ENCODE data around the gene ASTN2.

ASTN2 gene

DNA sequence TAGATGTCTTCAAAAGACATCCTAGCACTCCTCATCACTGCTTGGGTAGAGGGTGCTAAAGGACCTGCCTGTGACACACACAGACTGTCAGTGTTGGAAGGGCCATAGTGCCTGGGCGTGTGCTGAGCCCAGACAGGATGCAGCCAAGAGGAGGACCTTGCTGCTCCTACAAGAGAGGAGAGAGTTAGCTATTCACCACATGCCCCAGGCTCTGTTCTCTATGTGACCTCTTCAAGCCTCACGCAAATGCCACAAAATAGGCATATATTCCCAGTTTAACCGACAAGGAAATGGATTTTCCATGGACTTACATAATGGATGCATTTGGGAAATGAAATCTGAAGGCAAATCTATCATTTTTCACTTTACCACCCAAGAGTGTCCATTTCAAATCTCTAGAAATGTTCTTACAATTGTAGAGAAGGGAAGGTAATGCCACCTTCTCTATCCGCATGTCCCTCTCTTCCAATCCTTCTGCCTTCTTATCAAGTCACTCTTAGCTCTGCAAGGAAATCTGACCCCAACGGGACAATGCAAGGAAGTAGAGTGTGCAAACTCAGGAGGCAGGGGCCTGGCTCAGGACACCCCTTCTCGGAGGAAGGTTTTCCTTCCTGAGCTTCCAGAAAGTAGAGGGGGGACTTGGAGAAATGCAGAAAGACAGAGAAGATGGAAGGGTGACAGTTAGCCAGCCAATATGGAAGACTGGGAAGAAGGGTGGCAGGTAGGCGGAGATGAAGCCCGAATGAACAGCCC lies 678.3 kb downstream of the ASTN2 start:
- DNase-seq (ENCODE audit: low spot score), result no peak

DNA sequence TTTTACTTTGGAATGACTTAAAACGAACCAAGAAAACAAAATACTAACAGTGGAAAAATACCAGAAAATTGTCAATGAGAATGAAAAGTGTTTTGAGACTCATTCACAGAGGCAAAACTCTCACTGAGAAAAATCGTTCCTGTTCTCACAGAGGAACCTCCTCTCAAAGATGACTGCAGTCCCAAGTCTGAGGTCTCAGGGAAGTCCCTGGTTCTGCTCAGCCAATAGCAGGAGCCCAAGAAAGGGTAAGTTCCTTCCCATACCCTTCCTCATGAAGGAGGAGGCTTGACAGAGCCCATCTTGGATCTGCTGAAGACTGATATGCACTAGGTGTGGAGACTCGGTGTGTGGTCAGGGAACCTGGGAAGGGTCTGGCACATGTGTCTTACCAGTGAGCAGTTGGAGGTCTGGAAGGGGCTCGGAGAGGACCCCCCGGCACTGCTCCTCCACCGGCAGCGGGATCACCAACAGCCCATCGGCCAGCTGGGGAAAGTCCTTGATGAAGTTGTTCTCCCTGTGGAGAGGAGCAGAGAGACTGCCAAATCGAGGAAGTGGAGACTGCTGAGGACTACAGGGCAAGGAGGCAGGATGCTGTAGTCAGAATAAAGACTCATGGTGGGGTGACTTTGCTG lies 681.7 kb downstream of the ASTN2 start:
- DNase-seq (ENCODE audit: low spot score), result no peak

DNA sequence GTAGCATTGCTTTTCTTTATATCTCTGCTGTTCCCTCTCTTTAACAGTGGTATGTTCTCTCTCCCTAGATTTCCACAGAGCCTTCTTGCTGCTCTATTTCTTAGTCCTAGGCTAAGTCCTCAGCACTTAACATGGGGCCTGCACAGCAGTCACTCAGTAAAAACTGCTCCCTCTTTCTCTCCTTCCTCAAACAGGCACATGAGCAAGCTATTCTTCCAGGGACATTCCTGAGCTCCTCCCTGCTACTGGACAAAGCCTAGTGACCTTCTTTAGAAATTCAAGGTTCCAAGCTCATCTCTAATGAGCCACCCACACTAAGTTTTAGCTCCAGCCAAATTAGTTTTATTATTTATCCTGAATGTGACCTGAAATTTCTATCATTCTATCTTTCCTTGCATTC lies 688.3 kb downstream of the ASTN2 start:
- no peak for DNase-seq (ENCODE audit: low spot score)

DNA sequence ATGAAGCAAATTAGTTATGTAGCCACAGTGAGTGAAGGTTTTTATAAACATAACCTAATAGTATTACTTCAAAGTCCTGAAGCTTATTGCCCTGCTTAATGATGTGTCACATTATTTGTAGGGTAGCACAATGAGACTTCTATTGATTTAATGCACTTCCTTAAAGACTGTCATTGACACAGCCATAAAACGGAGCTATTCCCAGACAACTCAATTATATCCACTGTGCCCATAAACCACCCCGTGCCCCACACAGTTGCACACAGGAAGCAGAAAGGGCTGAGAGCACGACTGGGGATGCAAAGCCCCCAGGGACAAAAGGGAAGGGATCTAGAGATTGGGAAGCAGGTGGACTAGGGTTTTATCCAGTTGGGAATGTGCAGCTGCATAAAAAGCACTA lies 690.7 kb downstream of the ASTN2 start:
- DNase-seq (ENCODE audit: low spot score), result no peak

DNA sequence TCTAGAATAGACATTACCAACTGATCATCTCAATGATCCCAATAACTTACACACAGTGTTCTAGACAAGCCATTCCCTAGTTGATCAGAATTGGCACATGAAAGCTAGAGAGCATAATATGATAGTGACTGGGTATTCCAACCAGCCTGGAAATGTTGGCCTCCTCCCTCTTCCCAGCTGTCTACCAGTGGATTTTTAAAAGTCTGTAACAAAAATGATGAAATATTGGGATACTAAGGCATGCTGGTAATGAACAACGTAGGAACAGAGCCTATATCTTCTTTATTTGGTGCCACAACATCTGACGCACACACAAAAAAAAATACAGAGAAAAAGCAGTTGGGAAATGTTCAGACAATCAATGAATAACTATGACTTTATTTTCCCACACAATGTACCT lies 692.9 kb downstream of the ASTN2 start:
- no peak for DNase-seq (ENCODE audit: low spot score)

DNA sequence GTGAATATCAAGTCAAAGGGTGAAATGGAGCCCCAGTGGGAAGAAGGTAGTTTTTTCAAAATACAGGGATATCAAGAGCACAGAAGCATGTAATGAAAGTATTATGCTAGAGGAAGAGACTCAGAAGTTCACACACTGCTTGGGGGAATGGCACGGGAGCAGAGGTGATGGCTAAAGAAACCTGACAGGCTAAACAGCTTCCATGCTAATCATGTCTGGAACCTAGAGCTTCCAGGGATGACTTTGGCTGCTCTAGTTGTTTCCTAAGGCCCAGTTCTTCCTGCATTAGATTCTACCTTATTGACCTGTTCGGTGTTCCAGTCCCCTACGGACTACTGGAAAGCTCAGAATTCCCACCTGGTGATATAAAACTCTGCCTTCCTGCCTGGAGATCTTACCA lies 693.4 kb downstream of the ASTN2 start:
- no peak for DNase-seq (ENCODE audit: low spot score)

DNA sequence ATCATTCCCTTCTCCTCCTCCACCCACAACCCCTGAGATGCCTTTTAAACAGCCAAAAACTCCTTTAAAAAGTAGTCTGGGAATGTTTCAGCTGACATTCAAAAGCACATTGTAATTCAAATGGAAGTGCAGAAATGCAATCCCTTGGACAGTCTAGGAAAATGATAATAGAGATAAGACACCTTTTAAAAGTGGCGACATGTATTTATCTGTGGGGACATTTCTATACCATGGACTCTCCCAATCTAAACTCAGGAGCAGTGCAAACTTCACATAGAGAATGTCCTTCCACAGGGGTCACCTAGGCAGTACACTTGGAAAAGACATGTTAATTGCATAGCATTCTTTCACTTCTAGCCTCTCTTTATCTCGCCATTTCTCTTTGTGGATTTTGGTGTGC lies 694.7 kb downstream of the ASTN2 start:
- DNase-seq (ENCODE audit: low spot score), result no peak

DNA sequence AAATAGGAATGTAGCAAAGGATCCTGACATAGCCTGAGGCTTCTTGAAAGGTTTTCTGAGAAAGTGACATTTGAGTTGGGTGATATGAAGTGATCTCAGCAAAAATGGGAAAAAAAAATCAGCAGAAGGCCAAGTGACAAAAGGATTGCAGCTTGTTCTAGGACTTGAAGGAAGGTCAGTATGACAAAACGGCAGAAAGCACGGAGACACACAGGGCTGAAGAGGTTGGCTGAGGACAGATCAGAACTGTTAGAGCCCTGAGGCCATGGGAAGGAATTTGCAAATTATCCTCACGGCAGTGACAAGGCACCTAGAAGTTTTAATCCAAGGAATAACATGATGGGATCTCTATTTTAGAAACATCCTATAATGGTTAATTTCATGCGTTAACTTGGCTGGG lies 696.7 kb downstream of the ASTN2 start:
- no peak for DNase-seq (ENCODE audit: low spot score)

DNA sequence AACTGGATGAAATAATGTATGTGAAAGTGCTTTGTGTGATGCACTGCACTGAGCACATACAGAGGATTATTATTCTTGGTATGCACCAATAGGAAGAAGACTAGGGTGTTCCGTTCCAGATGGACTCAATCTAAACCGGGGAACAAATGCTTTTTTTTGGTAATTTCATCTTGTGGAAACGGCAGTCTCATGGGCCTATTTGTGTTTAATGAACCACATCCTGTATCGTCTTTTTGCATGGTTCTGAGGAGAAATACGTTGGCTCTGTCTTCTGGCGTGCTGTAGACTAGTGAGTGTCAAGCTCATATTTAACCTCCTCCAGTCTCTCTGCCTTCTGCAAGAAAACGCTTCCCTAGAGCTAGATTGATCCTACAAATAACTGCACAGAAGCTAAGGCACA lies 697.7 kb downstream of the ASTN2 start:
- no peak for DNase-seq (ENCODE audit: low spot score)

DNA sequence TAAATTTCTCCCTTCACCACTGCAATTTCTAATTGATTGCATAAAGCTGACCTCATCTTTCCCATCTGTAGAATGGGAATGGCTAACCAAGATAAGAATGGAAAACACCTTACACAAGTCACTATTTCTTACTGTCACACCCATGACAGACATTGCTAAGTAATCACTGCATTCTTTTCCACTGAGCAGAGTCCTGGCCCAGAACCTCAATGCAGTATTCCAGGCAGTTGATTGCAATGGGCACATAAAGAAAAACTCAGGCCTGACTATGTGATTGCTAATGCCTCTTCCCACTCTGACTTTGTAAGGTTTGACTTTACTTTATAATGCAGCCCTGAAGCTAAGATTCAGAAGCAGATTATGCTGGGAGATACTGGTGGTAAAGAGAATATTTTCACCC lies 698.4 kb downstream of the ASTN2 start:
- DNase-seq (ENCODE audit: low spot score), result no peak

DNA sequence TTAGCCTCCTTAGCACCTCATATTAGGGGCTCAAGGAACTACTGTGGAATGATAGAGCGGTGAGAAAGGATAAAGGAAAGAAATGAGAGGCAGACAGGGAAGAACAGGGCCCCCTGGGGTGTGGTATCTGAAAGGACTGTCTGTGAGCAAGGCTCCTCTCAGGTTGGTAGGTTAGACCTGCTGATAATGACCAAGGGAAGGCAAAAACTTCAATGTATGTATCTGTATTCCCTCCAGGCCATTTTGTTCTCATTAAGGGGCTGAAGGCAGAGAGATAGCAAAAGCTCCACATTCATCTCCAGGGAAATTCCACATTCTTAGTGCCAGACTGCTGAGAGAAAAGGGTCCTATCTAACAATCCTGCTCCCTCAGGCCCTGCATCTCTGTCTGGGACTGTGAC lies 699.1 kb downstream of the ASTN2 start:
- no peak for DNase-seq (ENCODE audit: low spot score)

DNA sequence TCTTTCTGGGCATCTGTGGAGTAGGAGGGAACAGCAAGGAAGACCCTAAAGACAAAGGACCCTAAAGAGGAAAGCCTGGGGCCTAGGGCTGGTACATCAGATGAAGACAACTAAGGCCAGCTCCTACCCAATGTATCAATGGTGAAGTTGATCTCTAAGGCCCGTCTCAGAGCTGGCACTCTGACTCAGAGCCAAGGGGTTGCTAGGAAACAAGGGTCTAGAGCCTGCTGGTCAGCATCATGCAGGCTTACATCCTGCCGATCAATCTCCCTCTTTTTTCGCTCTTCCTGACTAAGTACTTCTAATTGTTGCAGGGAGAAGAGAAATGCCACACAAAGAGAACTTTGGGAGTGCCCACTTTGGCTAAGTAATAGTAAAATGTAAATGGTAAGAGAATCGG lies 701.6 kb downstream of the ASTN2 start:
- no peak for DNase-seq (ENCODE audit: low spot score)

DNA sequence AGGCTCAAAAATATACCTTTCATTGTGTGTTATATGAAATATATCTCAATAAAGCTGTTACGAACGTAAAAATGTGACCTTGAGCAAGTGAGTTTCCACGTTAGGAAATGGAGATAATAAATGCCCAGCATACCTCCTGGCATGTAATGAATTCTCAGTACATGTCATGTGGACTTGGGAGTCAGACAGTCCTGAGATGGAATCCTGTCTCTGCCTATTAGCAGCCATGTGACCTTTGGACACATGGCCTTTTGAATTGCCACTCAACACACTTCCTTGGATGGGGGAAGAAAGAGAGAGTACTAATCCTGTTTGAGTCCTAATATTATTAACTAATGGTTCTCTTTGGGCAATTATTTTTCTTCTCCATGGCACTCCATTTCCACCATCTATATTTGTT lies 702.1 kb downstream of the ASTN2 start:
- no peak for DNase-seq (ENCODE audit: low spot score)

DNA sequence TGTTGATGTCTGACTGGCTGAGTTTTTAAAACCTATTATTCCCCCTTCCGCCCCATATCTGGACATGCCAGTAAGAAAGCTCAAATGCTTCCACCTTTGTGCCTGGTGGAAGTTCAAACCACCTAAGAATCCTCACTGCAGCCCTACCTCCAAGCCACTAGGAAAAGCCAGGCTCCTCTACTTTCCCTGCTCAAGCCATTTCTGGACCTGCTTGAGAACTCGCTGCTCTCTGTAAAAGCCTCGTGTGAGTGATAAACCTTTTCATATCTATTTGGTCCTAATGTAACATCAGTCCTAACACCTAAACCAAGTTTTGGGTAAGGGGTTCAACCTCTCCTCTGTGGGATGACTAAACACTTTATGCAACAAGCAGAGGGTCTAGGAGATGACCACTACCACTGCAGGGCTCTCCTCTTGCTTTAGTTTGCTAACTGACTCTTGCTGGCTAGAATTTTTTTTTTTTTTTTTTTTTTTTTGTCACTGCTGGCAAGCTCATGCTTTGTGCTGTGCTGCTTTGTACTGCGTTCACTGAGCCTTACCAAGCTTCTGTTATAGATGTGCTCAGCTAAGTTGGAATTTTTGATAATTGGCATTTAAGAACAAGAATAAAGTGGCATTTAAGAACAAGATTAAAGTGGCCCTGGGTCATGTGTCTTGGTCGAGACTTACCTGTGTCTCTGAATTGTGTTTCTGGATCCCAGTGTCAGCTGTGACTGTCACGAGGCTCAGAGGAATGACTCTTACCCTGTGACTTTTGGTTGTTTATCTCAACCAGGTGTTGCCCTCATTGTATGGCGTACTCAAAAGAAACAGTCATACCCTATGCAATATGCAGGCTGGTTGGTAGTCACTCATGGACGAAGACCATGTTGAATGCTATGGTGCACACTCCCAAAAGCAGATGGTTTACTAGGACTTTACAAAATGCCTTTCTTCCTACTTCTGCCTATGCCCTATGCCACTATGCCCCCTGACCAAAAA lies 708.3 kb downstream of the ASTN2 start:
- DNase-seq (ENCODE audit: low spot score), result no peak

DNA sequence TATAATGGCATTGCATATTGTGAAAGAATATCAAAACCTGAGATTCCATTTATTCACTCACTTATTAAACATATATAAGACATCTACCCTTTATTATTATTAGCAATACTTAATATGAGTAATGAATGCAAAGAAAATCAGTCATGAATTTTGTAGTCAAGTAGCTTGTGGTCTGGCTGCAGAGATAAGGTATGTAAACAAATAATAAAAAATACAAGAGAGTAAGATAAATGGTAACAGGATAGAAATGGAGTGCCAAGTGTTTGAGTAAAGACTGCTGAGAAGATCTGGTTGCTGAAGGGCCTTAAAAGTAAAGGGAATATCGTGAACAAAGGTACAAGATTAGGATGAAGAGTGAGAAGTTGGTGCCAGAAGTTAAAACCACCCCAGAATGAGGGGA lies 709.3 kb downstream of the ASTN2 start:
- no peak for DNase-seq (ENCODE audit: low spot score)

DNA sequence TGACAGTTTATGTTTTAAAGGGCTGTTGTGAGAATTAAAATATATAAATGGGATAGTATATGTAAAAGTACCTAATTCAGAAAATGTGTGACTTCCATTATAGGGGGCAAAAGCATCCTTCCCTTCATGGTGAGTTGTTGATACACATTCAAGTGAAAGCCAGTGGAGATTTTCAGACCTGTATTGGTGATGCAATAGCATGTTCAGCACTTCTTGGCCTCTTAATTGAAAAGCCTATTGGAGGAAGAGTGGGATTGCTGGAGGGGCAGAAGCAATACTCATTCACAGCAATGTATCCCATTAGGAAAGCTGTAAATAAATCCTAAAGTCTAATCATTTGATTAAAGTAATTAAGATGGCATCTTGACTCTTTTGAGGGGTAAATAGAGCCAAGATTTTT lies 710.4 kb downstream of the ASTN2 start:
- DNase-seq (ENCODE audit: low spot score), result no peak

DNA sequence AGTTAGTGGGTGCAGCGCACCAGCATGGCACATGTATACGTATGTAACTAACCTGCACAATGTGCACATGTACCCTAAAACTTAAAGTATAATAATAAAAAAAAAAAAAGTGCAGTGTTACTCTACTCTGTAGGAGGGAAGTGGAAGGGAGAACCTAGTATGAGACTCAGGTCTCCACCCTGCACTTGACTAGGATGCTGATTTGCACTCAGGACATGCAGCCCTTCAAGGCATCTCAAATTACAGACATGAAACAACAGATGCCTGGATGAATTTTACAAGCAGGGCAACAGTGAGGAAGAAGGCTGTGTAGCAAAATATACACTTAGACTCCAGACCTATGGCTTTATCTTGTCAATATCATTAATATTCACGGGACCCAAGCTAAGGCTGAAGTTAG lies 711.2 kb downstream of the ASTN2 start:
- no peak for DNase-seq (ENCODE audit: low spot score)

DNA sequence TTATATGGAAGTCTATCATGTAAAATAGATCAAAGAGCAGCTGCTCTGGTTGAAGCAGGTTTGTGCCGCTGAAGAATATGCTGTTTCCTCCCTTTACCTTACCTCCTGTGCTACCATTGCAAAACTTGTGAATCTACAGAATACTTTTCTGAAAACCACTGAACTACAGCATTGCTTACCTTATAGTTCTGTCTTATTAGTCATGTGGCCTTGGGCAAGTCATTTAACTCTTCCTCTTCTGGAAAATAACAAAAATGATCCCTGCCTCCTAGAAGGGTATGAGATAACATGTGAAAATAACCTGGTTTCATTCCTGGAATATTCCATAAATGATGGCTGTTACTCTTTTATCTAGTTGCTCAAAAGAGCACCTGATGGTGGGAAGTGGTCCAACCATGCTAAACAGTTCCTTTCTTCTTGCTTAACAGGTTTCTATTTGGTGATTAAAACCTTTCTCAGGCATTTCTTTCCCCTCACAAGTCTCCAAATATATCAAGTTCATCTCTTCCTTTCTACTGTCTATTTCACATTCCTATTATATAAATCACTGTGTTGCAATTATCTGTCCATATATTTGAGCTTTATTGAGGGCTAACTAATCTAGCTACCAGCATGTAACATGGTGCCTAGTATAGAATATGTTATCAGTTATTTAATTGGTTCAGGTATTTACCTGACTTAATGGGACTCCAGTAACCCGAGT lies 712.8 kb downstream of the ASTN2 start:
- no peak for DNase-seq (ENCODE audit: low spot score)

DNA sequence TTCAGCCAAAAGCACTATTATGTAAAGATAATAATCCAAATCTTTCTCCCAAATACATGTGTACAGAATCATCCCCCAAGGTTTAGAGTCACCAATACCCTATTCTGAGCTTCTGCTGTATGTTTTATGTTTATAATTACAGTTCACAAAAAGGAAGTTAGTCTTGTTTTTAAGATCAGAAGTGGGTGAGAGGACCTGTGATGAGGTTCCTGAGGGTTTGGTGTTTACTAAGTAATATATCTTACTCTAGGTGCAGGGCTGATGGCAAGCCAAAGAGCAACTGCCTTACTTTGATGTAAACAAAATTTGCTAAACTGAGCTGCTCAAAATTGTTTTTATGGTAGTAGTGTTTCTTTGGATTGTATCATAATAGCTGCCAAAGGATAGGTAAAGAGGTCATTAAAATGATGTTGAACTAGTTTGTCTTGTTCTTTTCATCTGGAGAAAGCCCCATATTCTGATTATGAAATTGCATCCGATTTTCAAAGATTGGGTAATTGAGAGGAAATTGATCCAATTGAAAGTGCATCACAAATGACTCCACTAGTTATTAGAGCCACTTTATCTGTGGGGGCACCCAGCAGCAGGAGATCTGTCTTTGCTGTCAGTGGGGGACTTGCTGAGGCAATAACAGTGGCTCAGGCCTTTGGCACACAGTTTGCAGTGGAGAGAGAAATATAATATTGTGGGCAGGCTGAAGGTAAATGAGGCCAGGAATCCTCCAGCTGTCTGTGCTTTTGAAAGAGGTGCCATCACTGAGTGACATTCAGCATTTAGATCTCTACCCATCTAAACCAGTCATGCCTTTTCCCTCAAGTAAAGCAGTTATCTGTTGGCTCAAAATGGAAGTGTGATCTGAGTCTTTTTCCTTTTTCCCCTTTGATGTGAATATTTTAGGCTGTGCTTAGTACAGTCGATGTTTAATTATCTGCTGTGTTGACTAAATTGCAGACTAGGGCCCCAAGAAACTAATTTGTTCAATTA lies 713.7 kb downstream of the ASTN2 start:
- DNase-seq (ENCODE audit: low spot score), result no peak

DNA sequence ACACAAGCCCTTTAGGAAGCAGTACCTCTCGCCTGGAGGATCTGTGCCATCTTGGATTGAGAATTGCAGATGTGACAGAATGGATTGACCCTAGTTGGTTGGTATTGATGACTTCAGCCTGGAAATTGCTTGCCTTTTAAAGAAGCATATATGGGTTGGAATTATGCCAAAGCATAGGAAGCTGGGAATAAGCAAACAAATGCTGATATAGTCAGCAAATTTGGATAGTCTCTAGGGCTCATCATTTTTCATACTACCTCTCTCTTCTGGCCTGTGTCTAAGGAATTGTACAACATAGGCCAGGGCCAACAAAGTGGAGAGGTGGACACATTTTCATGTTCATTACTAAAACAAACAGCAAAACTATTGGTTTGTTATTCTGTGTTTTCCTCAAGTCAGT lies 714.6 kb downstream of the ASTN2 start:
- DNase-seq (ENCODE audit: low spot score), result no peak

DNA sequence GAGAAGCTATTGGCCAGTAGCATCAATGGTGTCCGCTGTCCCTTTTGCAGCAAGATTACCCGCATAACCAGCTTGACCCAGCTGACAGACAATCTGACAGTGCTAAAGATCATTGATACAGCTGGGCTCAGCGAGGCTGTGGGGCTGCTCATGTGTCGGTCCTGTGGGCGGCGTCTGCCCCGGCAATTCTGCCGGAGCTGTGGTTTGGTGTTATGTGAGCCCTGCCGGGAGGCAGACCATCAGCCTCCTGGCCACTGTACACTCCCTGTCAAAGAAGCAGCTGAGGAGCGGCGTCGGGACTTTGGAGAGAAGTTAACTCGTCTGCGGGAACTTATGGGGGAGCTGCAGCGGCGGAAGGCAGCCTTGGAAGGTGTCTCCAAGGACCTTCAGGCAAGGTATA lies 717.0 kb downstream of the ASTN2 start:
- DNase-seq (ENCODE audit: low spot score), result no peak

Data from HuH-7 (cell line).